ENCODE data around the gene CYP2S1. TPM values are rescaled to one million over a fixed set of nuclear protein-coding genes. Genes with fewer than 3 reads are reported as not detected.
"Not testable (repeated sequence)": the region's sequence is repeated elsewhere in the genome, so short reads cannot be mapped to it uniquely, and the experiment has no call there.

Gene CYP2S1, protein sequence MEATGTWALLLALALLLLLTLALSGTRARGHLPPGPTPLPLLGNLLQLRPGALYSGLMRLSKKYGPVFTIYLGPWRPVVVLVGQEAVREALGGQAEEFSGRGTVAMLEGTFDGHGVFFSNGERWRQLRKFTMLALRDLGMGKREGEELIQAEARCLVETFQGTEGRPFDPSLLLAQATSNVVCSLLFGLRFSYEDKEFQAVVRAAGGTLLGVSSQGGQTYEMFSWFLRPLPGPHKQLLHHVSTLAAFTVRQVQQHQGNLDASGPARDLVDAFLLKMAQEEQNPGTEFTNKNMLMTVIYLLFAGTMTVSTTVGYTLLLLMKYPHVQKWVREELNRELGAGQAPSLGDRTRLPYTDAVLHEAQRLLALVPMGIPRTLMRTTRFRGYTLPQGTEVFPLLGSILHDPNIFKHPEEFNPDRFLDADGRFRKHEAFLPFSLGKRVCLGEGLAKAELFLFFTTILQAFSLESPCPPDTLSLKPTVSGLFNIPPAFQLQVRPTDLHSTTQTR
- total RNA-seq: not detected in 2 replicates

DNA sequence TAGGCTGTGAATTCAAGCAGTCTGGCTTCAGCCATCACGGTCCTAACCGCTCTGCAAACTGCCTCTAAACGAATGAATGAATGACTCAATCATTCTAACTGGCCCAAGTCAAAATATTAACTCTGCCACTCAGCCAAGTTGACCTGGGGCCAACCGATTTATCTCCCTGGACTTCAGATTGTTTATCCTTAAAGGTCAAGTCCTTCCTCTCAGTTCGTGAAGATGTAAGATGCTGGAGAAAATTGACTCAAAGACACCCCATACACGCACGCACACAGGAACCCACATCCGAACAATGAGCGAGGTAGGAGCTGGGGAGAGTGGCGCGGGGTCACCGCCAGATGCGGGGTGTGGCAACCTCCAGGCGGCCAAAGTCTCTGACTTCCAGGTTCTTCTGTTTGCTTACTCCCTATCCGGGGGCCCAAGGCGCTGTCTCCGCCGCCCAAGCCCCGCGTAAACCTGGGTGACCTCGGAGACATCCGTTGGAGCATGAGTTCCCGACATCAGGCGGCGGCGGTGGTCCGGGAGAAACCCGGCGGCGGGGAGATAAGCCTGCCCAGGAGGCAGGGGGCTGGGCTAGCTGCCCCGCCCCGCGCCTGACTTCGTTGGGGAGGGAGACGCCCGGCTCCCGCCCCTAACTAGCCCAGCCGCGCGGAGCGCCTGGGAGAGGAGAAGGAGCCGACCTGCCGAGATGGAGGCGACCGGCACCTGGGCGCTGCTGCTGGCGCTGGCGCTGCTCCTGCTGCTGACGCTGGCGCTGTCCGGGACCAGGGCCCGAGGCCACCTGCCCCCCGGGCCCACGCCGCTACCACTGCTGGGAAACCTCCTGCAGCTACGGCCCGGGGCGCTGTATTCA lies at the start of gene CYP2S1:
TSS of gene CYP2S1 (plus strand) at position 646 of the 856 bp plus-strand sequence. CDS start at position 692, 46 bp downstream.
- peaks cover 49% of the 10 kb centered on the region for H3K27me3 Mint-ChIP-seq
- no peak within 1 kb of the TSS for H3K4me3 Mint-ChIP-seq
- no peaks in the 10 kb centered on the region for H3K36me3 Mint-ChIP-seq (ENCODE audit: low read depth)
- DNase-seq (no peak), ATAC-seq (ENCODE audit: low read depth) (no peak)
- no peak within 1 kb of the TSS for H3K27ac Mint-ChIP-seq
- CTCF ChIA-PET: no interaction called here
- H3K4me1 Mint-ChIP-seq: peaks cover 2% of the 10 kb centered on the region
- no peaks in the 10 kb centered on the region for H3K9me3 Mint-ChIP-seq
- POLR2A ChIA-PET: no interaction called here
- intact Hi-C loops (cut with micrococcal nuclease): no loop called here
- TF ChIP-seq, protein P1, sequence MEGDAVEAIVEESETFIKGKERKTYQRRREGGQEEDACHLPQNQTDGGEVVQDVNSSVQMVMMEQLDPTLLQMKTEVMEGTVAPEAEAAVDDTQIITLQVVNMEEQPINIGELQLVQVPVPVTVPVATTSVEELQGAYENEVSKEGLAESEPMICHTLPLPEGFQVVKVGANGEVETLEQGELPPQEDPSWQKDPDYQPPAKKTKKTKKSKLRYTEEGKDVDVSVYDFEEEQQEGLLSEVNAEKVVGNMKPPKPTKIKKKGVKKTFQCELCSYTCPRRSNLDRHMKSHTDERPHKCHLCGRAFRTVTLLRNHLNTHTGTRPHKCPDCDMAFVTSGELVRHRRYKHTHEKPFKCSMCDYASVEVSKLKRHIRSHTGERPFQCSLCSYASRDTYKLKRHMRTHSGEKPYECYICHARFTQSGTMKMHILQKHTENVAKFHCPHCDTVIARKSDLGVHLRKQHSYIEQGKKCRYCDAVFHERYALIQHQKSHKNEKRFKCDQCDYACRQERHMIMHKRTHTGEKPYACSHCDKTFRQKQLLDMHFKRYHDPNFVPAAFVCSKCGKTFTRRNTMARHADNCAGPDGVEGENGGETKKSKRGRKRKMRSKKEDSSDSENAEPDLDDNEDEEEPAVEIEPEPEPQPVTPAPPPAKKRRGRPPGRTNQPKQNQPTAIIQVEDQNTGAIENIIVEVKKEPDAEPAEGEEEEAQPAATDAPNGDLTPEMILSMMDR (IDR thresholded peaks at IDR 0.05): no peak

DNA sequence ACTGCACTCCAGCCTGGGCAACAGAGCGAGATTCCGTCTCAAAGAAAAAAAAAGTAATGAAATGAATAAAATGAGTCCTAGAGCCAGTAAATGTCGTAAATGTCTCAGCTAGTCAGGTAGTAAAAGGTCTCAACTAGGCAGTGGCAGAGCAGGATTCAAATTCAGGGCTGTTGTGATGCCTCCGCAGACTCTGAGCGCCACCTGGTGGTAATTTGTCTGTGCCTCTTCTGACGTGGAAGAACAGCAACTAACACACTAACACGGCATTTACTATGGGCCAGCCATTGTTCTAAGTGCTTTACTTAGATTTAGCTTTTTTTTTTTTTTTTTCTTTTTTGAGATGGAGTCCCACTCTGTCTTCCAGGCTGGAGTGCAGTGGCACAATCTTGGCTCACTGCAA lies 48.6 kb upstream of the CYP2S1 start:
- no peak overlapping the region for H3K27ac Mint-ChIP-seq
- TF ChIP-seq, protein P1 (IDR thresholded peaks at IDR 0.05): peak; percentile 63
- ATAC-seq (ENCODE audit: low read depth) (peak; percentile 64), DNase-seq (peak; percentile 42)
- CTCF ChIA-PET: interaction anchor here (0.7 to 2.1 kb wide), 5 partner anchors 17 to 1070 kb away, joined by 3 to 14 read pairs (median 6); no protein-coding TSS in a partner anchor
- intact Hi-C loops (cut with micrococcal nuclease): loop anchor here (1.0 to 10.0 kb wide), 3 partner anchors 17 to 602 kb away; partner anchors contain the start of gene CEACAM21
- POLR2A ChIA-PET: interaction anchor here (0.6 to 1.1 kb wide), 2 partner anchors 394 to 420 kb away, joined by 3 to 4 read pairs; partner anchors contain the start of gene ACTMAP
- peaks cover 9% of the 10 kb centered on the region for H3K27me3 Mint-ChIP-seq
- H3K4me1 Mint-ChIP-seq: no peaks in the 10 kb centered on the region
- H3K36me3 Mint-ChIP-seq (ENCODE audit: low read depth): no peaks in the 10 kb centered on the region
- no peaks in the 10 kb centered on the region for H3K9me3 Mint-ChIP-seq
- H3K4me3 Mint-ChIP-seq: no peak overlapping the region

DNA sequence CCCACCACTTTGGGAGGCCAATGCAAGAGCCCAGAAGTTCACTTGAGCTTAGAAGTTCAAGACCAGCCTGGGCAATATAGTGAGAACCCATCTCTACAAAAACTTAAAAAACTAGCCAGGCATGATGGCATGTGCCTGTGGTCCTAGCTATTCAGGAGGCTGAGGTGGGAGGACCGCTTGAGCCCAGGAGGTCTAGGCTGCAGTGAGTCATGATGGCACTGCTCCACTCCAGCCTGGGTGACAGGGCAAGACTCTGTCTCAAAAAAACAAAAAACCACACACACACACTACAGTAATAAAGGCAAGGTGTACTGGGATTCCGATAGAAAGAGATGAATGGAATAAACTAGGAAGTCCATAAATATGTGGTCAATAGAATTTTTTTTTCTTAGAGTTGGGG lies 43.2 kb upstream of the CYP2S1 start:
- ChIA-PET POLR2A (no interaction called here), CTCF (no interaction called here)
- ATAC-seq (ENCODE audit: low read depth) (no peak), DNase-seq (no peak)
- Mint-ChIP-seq H3K27ac (no peak overlapping the region), H3K27me3 (peaks cover 7% of the 10 kb centered on the region), H3K4me3 (no peak overlapping the region), H3K36me3 (ENCODE audit: low read depth) (no peaks in the 10 kb centered on the region), H3K9me3 (no peaks in the 10 kb centered on the region), H3K4me1 (no peaks in the 10 kb centered on the region)
- TF ChIP-seq, protein P1 (IDR thresholded peaks at IDR 0.05): no peak
- intact Hi-C loops (cut with micrococcal nuclease): loop anchor here (10.0 kb wide), 1 partner anchor 425 kb away; the partner anchor contains the start of gene CEACAM21

DNA sequence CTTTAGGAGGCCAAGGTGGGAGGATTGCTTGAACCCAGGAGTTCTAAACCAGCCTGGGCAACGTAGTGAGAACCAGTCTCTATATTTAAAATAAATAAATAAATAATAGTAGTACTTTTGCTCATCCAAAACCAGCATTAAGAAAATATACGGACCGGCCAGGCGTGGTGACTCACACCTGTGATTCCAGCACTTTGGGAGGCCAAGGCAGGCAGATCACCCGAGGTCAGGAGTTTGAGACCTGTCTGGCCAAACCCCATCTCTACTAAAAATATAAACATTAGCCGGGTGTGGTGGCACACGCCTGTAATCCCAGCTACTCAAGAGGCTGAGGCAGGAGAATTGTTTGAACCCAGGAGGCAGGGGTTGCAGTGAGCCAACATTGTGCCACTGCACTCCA lies 42.0 kb upstream of the CYP2S1 start:
- H3K36me3 Mint-ChIP-seq (ENCODE audit: low read depth); CTCF ChIA-PET; DNase-seq; H3K4me3 Mint-ChIP-seq; H3K4me1 Mint-ChIP-seq; ATAC-seq (ENCODE audit: low read depth); intact Hi-C loops (cut with micrococcal nuclease); H3K27me3 Mint-ChIP-seq; H3K27ac Mint-ChIP-seq; H3K9me3 Mint-ChIP-seq: not testable (repeated sequence)
- POLR2A ChIA-PET: interaction anchor here (0.7 kb wide), 1 partner anchor 150 kb away, joined by 5 read pairs; no protein-coding TSS in a partner anchor

DNA sequence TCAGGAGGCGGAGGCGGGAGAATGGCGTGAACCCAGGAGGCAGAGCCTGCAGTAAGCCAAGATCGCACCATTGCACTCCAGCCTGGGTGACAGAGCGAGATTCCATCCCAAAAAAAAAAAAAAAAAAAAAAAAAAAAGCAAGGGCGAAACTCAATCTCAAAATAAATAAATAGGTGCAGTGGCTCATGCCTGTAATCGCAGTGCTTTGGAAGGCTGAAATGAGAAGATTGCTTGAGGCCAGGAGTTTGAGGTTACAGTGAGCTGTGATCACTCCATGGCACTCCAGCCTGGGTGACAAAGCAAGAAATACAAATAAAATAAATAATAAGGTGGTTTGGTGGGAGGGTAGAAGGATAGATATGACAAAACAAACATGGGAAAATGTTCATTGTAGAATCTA lies 39.0 kb upstream of the CYP2S1 start:
- TF ChIP-seq, protein P1 (IDR thresholded peaks at IDR 0.05): no peak
- Mint-ChIP-seq H3K4me1 (no peaks in the 10 kb centered on the region), H3K27me3 (peaks cover 8% of the 10 kb centered on the region), H3K9me3 (peaks cover 4% of the 10 kb centered on the region), H3K36me3 (ENCODE audit: low read depth) (no peaks in the 10 kb centered on the region), H3K27ac (no peak overlapping the region), H3K4me3 (no peak overlapping the region)
- DNase-seq (no peak), ATAC-seq (ENCODE audit: low read depth) (no peak)
- CTCF ChIA-PET: no interaction called here
- POLR2A ChIA-PET: interaction anchor here (0.7 kb wide), 1 partner anchor 170 kb away, joined by 3 read pairs; no protein-coding TSS in a partner anchor
- intact Hi-C loops (cut with micrococcal nuclease): no loop called here
